KMS-11 (cell line): Measurements from ENCODE around the gene NINL.

ENCODE experiments used
- H2AFZ ChIP-seq: fragments of 200-600 bp; sonication (generic); 2 replicates; pipeline ENCODE4 v1.6.1; 2016; ENCODE audit warnings: antibody characterized with exemption, mixed run types, low read depth
- H3K27ac ChIP-seq: fragments of 200-600 bp; sonication (generic); 2 replicates; pipeline ENCODE4 v1.6.1; 2016; ENCODE audit warnings: mild to moderate bottlenecking, mixed run types
- H3K27me3 ChIP-seq: fragments of 200-600 bp; sonication (generic); 2 replicates; pipeline ENCODE4 v1.6.1; 2017; ENCODE audit warnings: mild to moderate bottlenecking, low read depth, mixed run types, moderate library complexity; ENCODE audit not compliant: insufficient read depth
- H3K36me3 ChIP-seq: fragments of 200-600 bp; sonication (generic); 2 replicates; pipeline ENCODE4 v1.6.1; 2017; ENCODE audit warnings: mild to moderate bottlenecking, mixed run types; ENCODE audit not compliant: insufficient read depth
- H3K4me1 ChIP-seq: fragments of 200-600 bp; sonication (generic); 2 replicates; pipeline ENCODE4 v1.6.1; 2016; ENCODE audit warnings: mild to moderate bottlenecking, low read depth, mixed run types; ENCODE audit not compliant: poor library complexity, severe bottlenecking
- H3K4me2 ChIP-seq: fragments of 200-600 bp; sonication (generic); 2 replicates; pipeline ENCODE4 v1.7.0; 2016; ENCODE audit warnings: mild to moderate bottlenecking, mixed run types
- H3K4me3 ChIP-seq: fragments of 200-600 bp; sonication (generic); IDR thresholded peaks from 2 replicates; pipeline ENCODE4 v1.6.1; 2017; ENCODE audit warnings: low read depth, low read length, mixed read lengths; ENCODE audit not compliant: insufficient read depth
- H3K79me2 ChIP-seq: fragments of 200-600 bp; sonication (generic); 2 replicates; pipeline ENCODE4 v1.6.1; 2016; ENCODE audit warnings: low read depth, mixed run types; ENCODE audit not compliant: insufficient read depth
- H3K9ac ChIP-seq: fragments of 200-600 bp; sonication (generic); 2 replicates; pipeline ENCODE4 v1.6.1; 2016; ENCODE audit warnings: mild to moderate bottlenecking, mixed run types
- H4K20me1 ChIP-seq: fragments of 200-600 bp; sonication (generic); 2 replicates; pipeline ENCODE4 v1.6.1; 2016; ENCODE audit warnings: mild to moderate bottlenecking, mixed run types; ENCODE audit not compliant: insufficient read depth
- TF ChIP-seq, protein P1 (sequence below): fragments of 200-600 bp; sonication (generic); conservative IDR thresholded peaks from 2 replicates; pipeline ENCODE4 v1.6.1; 2017; ENCODE audit warnings: low read depth, mild to moderate bottlenecking, antibody characterized with exemption, low read length, moderate library complexity, mixed read lengths

The NINL gene

GRCh38 chr20:25510721-25511120 is 74.6 kb downstream of the NINL start:
- Histone ChIP-seq H3K36me3 (no peaks in the 10 kb centered on the region), H3K9ac (no peak overlapping the region), H2AFZ (no peak overlapping the region), H4K20me1 (no peaks in the 10 kb centered on the region), H3K4me2 (no peak overlapping the region), H3K4me1 (no peaks in the 10 kb centered on the region), H3K27me3 (no peaks in the 10 kb centered on the region), H3K79me2 (no peaks in the 10 kb centered on the region), H3K27ac (no peak overlapping the region), H3K4me3 (no peak overlapping the region)
- TF ChIP-seq, protein P1, sequence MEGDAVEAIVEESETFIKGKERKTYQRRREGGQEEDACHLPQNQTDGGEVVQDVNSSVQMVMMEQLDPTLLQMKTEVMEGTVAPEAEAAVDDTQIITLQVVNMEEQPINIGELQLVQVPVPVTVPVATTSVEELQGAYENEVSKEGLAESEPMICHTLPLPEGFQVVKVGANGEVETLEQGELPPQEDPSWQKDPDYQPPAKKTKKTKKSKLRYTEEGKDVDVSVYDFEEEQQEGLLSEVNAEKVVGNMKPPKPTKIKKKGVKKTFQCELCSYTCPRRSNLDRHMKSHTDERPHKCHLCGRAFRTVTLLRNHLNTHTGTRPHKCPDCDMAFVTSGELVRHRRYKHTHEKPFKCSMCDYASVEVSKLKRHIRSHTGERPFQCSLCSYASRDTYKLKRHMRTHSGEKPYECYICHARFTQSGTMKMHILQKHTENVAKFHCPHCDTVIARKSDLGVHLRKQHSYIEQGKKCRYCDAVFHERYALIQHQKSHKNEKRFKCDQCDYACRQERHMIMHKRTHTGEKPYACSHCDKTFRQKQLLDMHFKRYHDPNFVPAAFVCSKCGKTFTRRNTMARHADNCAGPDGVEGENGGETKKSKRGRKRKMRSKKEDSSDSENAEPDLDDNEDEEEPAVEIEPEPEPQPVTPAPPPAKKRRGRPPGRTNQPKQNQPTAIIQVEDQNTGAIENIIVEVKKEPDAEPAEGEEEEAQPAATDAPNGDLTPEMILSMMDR = no peak

DNA sequence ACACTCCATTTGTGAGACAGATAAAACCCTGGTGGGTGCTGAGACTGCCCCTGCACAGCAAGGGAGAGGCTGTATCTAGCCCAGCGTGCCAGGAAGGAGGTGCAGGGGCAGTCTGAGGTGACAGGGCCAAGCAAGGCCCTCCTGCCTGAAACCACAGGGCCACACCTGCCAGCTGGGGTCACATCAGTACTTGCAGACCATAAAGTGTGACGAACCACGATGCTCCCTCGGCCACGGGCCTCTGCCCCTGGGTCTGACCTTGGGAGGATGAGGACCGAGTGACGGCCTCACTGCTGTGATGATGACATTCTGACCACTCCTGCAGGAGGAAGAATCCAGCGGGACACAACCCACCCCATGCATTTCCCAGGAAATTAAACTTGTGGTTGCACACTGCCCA is 75.1 kb downstream of the NINL start:
- Histone ChIP-seq H2AFZ (no peak overlapping the region), H3K27ac (no peak overlapping the region), H3K9ac (no peak overlapping the region), H3K79me2 (no peaks in the 10 kb centered on the region), H3K36me3 (no peaks in the 10 kb centered on the region), H3K27me3 (no peaks in the 10 kb centered on the region), H3K4me1 (no peaks in the 10 kb centered on the region), H4K20me1 (no peaks in the 10 kb centered on the region), H3K4me3 (no peak overlapping the region), H3K4me2 (no peak overlapping the region)
- TF ChIP-seq, protein P1 = no peak

GRCh38 chr20:25509084-25509483 is 76.2 kb downstream of the NINL start:
- Histone ChIP-seq H3K4me1 (no peaks in the 10 kb centered on the region), H4K20me1 (no peaks in the 10 kb centered on the region), H3K79me2 (no peaks in the 10 kb centered on the region), H3K36me3 (no peaks in the 10 kb centered on the region), H3K4me2 (no peak overlapping the region), H3K27me3 (no peaks in the 10 kb centered on the region), H3K9ac (no peak overlapping the region), H2AFZ (no peak overlapping the region), H3K4me3 (no peak overlapping the region), H3K27ac (no peak overlapping the region)
- TF ChIP-seq, protein P1 = no peak

- Histone ChIP-seq H3K79me2 (no peaks in the 10 kb centered on the region), H3K27me3 (no peaks in the 10 kb centered on the region), H3K36me3 (no peaks in the 10 kb centered on the region), H3K9ac (no peak overlapping the region), H3K4me2 (no peak overlapping the region), H3K27ac (no peak overlapping the region), H3K4me1 (no peaks in the 10 kb centered on the region), H4K20me1 (no peaks in the 10 kb centered on the region), H2AFZ (no peak overlapping the region), H3K4me3 (no peak overlapping the region)
- TF ChIP-seq, protein P1 = no peak
These were observed 77.1 kb downstream of the NINL start for GRCh38 chr20:25508083-25508770.
